HEK293 (cell line): ENCODE measurements around the gene CHST15.
A peak's percentile ranks its signal among the peaks of the same experiment; 100 is the strongest.

Source experiments
- CTCF ChIA-PET: fragments of 350-600 bp; formaldehyde crosslinking; extraction: SDS; loops from one replicate; lab custom pipeline; 2021; ENCODE audit warnings: antibody characterized with exemption; lab: Yijun Ruan, JAX
- POLR2A ChIA-PET: fragments of 300-600 bp; formaldehyde crosslinking; extraction: SDS; loops from one replicate; lab custom pipeline; 2020; ENCODE audit warnings: antibody characterized with exemption, inconsistent platforms; lab: Yijun Ruan, JAX
- H3K27ac ChIP-seq: fragments of 200-500 bp; sonication (Bioruptor generic); 2 replicates; pipeline ENCODE4 v1.5.1; 2014; ENCODE audit warnings: low read depth, low read length, control low read depth, inconsistent platforms; ENCODE audit errors: extremely low read depth
- H3K36me3 ChIP-seq, 2 experiments: fragments of 200-500 bp in 1 of 2; sonication (Bioruptor generic) in 1 of 2; 1 replicate in 1 of 2; 2 replicates in 1 of 2; pipeline ENCODE4 v1.5.1; 2014 to 2017; ENCODE audit warnings: inconsistent platforms in 2 of 2, low read length in 2 of 2; ENCODE audit not compliant: control insufficient read depth in 2 of 2, insufficient read depth in 1 of 2
- H3K4me1 ChIP-seq: fragments of 200-500 bp; sonication (Bioruptor generic); 2 replicates; pipeline ENCODE4 v1.5.1; 2014; ENCODE audit warnings: mild to moderate bottlenecking, low read length, inconsistent platforms; ENCODE audit not compliant: control insufficient read depth, insufficient read depth
- H3K4me3 ChIP-seq: 2 replicates; pipeline ENCODE4 v1.5.1; 2011; ENCODE audit warnings: low read depth, mild to moderate bottlenecking, control low read depth, low read length, moderate library complexity
- H3K9me3 ChIP-seq: fragments of 200-500 bp; sonication (Bioruptor generic); 2 replicates; pipeline ENCODE4 v1.5.1; 2014; ENCODE audit warnings: low read depth, low read length, inconsistent platforms; ENCODE audit not compliant: control insufficient read depth, insufficient read depth
- AEBP2 ChIP-seq: fragments of 450-650 bp; formaldehyde crosslinking; IDR thresholded peaks from 2 replicates; pipeline ENCODE4 v1.5.1; 2016; ENCODE audit warnings: missing biosample characterization, missing genetic modification characterization, borderline replicate concordance
- CTCF ChIP-seq: fragments of 450-650 bp; formaldehyde crosslinking; IDR thresholded peaks from 2 replicates; pipeline ENCODE4 v1.5.1; 2016; ENCODE audit warnings: missing biosample characterization, missing genetic modification characterization
- FEZF1 ChIP-seq: fragments of 450-650 bp; formaldehyde crosslinking; IDR thresholded peaks from 2 replicates; pipeline ENCODE4 v1.5.1; 2016; ENCODE audit warnings: missing biosample characterization, missing genetic modification characterization
- PRDM1 ChIP-seq: fragments of 450-650 bp; formaldehyde crosslinking; IDR thresholded peaks from 2 replicates; pipeline ENCODE4; 2016; ENCODE audit warnings: missing biosample characterization, missing genetic modification characterization
- PRDM10 ChIP-seq: fragments of 450-650 bp; formaldehyde crosslinking; IDR thresholded peaks from 2 replicates; pipeline ENCODE4 v1.5.1; 2016; ENCODE audit warnings: missing biosample characterization, missing genetic modification characterization
- SETDB1 ChIP-seq: IDR thresholded peaks from one replicate; pipeline ENCODE4 v1.6.1; 2017; ENCODE audit warnings: mild to moderate bottlenecking, low read length, moderate library complexity, mixed read lengths; ENCODE audit not compliant: insufficient read length
- WT1 ChIP-seq: fragments of 450-650 bp; formaldehyde crosslinking; IDR thresholded peaks from 2 replicates; pipeline ENCODE4 v1.5.1; 2016; ENCODE audit warnings: missing biosample characterization, missing genetic modification characterization
- ZFHX2 ChIP-seq: fragments of 450-650 bp; formaldehyde crosslinking; conservative IDR thresholded peaks from 2 replicates; pipeline ENCODE4 v1.5.1; 2016; ENCODE audit warnings: missing biosample characterization, missing genetic modification characterization
- ZNF146 ChIP-seq: fragments of 450-650 bp; formaldehyde crosslinking; IDR thresholded peaks from 2 replicates; pipeline ENCODE4 v1.5.1; 2016; ENCODE audit warnings: missing biosample characterization, missing genetic modification characterization
- ZNF157 ChIP-seq: fragments of 450-650 bp; formaldehyde crosslinking; IDR thresholded peaks from 2 replicates; pipeline ENCODE4 v1.5.1; 2016; ENCODE audit warnings: missing biosample characterization, missing genetic modification characterization
- ZNF211 ChIP-seq: fragments of 450-650 bp; formaldehyde crosslinking; IDR thresholded peaks from 2 replicates; pipeline ENCODE4 v1.5.1; 2016; ENCODE audit warnings: low read depth, missing biosample characterization, missing genetic modification characterization
- ZNF354C ChIP-seq: fragments of 450-650 bp; formaldehyde crosslinking; IDR thresholded peaks from 2 replicates; pipeline ENCODE4 v1.5.1; 2016; ENCODE audit warnings: missing biosample characterization, missing genetic modification characterization, low read depth, borderline replicate concordance
- ZNF366 ChIP-seq: fragments of 450-650 bp; formaldehyde crosslinking; conservative IDR thresholded peaks from 2 replicates; pipeline ENCODE4 v1.5.1; 2016; ENCODE audit warnings: missing biosample characterization, missing genetic modification characterization
- ZNF416 ChIP-seq: fragments of 450-650 bp; formaldehyde crosslinking; IDR thresholded peaks from 2 replicates; pipeline ENCODE4 v1.5.1; 2016; ENCODE audit warnings: missing biosample characterization, missing genetic modification characterization
- ZNF433 ChIP-seq: fragments of 450-650 bp; formaldehyde crosslinking; IDR thresholded peaks from 2 replicates; pipeline ENCODE4 v1.5.1; 2016; ENCODE audit warnings: missing biosample characterization, missing genetic modification characterization, low read depth
- ZNF510 ChIP-seq: fragments of 450-650 bp; formaldehyde crosslinking; IDR thresholded peaks from 2 replicates; pipeline ENCODE4 v1.5.1; 2018; ENCODE audit warnings: mild to moderate bottlenecking, missing genetic modification characterization, missing biosample characterization; ENCODE audit not compliant: insufficient replicate concordance
- ZNF558 ChIP-seq: fragments of 450-650 bp; formaldehyde crosslinking; IDR thresholded peaks from 2 replicates; pipeline ENCODE4 v1.5.1; 2016; ENCODE audit warnings: missing biosample characterization, missing genetic modification characterization
- ZNF596 ChIP-seq: fragments of 450-650 bp; IDR thresholded peaks from 2 replicates; pipeline ENCODE4 v1.5.0; 2018; ENCODE audit warnings: missing biosample characterization, mild to moderate bottlenecking, missing genetic modification characterization, moderate library complexity
- ZNF629 ChIP-seq: fragments of 450-650 bp; formaldehyde crosslinking; IDR thresholded peaks from 2 replicates; pipeline ENCODE4 v1.5.1; 2017; ENCODE audit warnings: missing biosample characterization, missing genetic modification characterization
- ZNF692 ChIP-seq: fragments of 450-650 bp; formaldehyde crosslinking; IDR thresholded peaks from 2 replicates; pipeline ENCODE4 v1.5.1; 2016; ENCODE audit warnings: missing biosample characterization, missing genetic modification characterization
- ZNF707 ChIP-seq: fragments of 450-650 bp; formaldehyde crosslinking; IDR thresholded peaks from 2 replicates; pipeline ENCODE4 v1.5.1; 2016; ENCODE audit warnings: missing biosample characterization, missing genetic modification characterization

CHST15 gene

GRCh38 chr10:124026589-124026939, 66.8 kb downstream of the CHST15 start:
- Histone ChIP-seq H3K9me3 (no peaks in the 10 kb centered on the region), H3K4me1 (no peaks in the 10 kb centered on the region), H3K36me3 (peaks cover 0 to 17% of the 10 kb centered on the region in 2 experiments; a peak in 1 of 3 replicates), H3K27ac (no peak overlapping the region), H3K4me3 (no peak overlapping the region)
- TF ChIP-seq ZNF510 (tag by site-specific recombination) (no peak), ZNF146 (tag by site-specific recombination) (no peak), ZNF692 (tag by site-specific recombination) (no peak), ZNF596 (tag by site-specific recombination) (no peak)
- POLR2A ChIA-PET: no interaction called here
- CTCF ChIA-PET: interaction anchor here (1.7 kb wide), 1 partner anchor 363 kb away, joined by 5 read pairs; no protein-coding TSS in a partner anchor

GRCh38 chr10:124025660-124026588, 67.5 kb downstream of the CHST15 start:
- ChIA-PET CTCF (interaction anchor here (1.7 kb wide), 1 partner anchor 363 kb away, joined by 5 read pairs; no protein-coding TSS in a partner anchor), POLR2A (no interaction called here)
- Histone ChIP-seq H3K4me1 (no peaks in the 10 kb centered on the region), H3K4me3 (no peak overlapping the region), H3K27ac (no peak overlapping the region), H3K36me3 (peaks cover 0 to 13% of the 10 kb centered on the region in 2 experiments; a peak in 1 of 3 replicates), H3K9me3 (no peaks in the 10 kb centered on the region)
- TF ChIP-seq AEBP2 (tag by site-specific recombination): no peak
- 0 out of 2 replicates have a peak, but pooled peaks have one; percentile 11 for TF ChIP-seq CTCF (tag by site-specific recombination)

GRCh38 chr10:124025152-124025551, 68.2 kb downstream of the CHST15 start:
- peaks cover 0 to 16% of the 10 kb centered on the region in 2 experiments; a peak in 1 of 3 replicates for H3K36me3 ChIP-seq
- H3K4me3 ChIP-seq: no peak overlapping the region
- ChIA-PET POLR2A (no interaction called here), CTCF (interaction anchor here (1.7 kb wide), 1 partner anchor 364 kb away, joined by 5 read pairs; no protein-coding TSS in a partner anchor)
- no peaks in the 10 kb centered on the region for H3K9me3 ChIP-seq
- H3K27ac ChIP-seq: no peak overlapping the region
- H3K4me1 ChIP-seq: no peaks in the 10 kb centered on the region
- TF ChIP-seq ZNF510 (tag by site-specific recombination): no peak
- no peak for TF ChIP-seq ZNF433 (tag by site-specific recombination)
- no peak for TF ChIP-seq WT1 (tag by site-specific recombination)
- TF ChIP-seq PRDM1 (tag by site-specific recombination): no peak
- no peak for TF ChIP-seq FEZF1
- no peak for TF ChIP-seq ZNF146 (tag by site-specific recombination)
- no peak for TF ChIP-seq SETDB1
- no peak for TF ChIP-seq ZFHX2
- no peak for TF ChIP-seq ZNF416 (tag by site-specific recombination)
- no peak for TF ChIP-seq ZNF157 (tag by site-specific recombination)
- TF ChIP-seq PRDM10: no peak
- TF ChIP-seq ZNF558 (tag by site-specific recombination): no peak
- TF ChIP-seq ZNF354C (tag by site-specific recombination): no peak
- no peak for TF ChIP-seq ZNF629 (tag by site-specific recombination)
- no peak for TF ChIP-seq ZNF707 (tag by site-specific recombination)
- no peak for TF ChIP-seq ZNF366 (tag by site-specific recombination)
- TF ChIP-seq ZNF211 (tag by site-specific recombination): no peak
